Activated naive CD4-positive, alpha-beta T cell treated with anti-CD3 and anti-CD28 coated beads for 36 hours (primary cell): Measurements from ENCODE around the gene THYN1. TPM values are rescaled to one million over a fixed set of nuclear protein-coding genes. Genes with fewer than 3 reads are reported as not detected.
"Not testable (repeated sequence)": the region's sequence is repeated elsewhere in the genome, so short reads cannot be mapped to it uniquely, and the experiment has no call there.

Experiments
- CTCF ChIA-PET: fragments of 350-600 bp; sonication (Branson Sonifier 250); formaldehyde crosslinking; loops from one replicate; lab custom pipeline; 2021; ENCODE audit warnings: antibody characterized with exemption; lab: Charles Lee
- DNase-seq: peaks from one replicate; pipeline ENCODE4 v3.0.0-alpha.2; 2020
- H3K27ac Mint-ChIP-seq: one replicate; pipeline ENCODE4 v1.8.0; 2021; ENCODE audit warnings: mild to moderate bottlenecking, mixed read lengths
- H3K27me3 Mint-ChIP-seq: one replicate; pipeline ENCODE4 v1.8.0; 2021; ENCODE audit warnings: low read depth, mixed read lengths
- H3K36me3 Mint-ChIP-seq: one replicate; pipeline ENCODE4 v1.8.0; 2021; ENCODE audit warnings: low read depth, mixed read lengths
- H3K4me1 Mint-ChIP-seq: one replicate; pipeline ENCODE4 v1.8.0; 2021; ENCODE audit warnings: low read depth, mixed read lengths
- H3K4me3 Mint-ChIP-seq: one replicate; pipeline ENCODE4 v1.8.0; 2021; ENCODE audit warnings: mild to moderate bottlenecking, moderate library complexity, mixed read lengths
- H3K9me3 Mint-ChIP-seq: one replicate; pipeline ENCODE4 v1.8.0; 2021; ENCODE audit warnings: mixed read lengths
- intact Hi-C: fragments of 100-400 bp; cut with micrococcal nuclease; formaldehyde crosslinking; loops from one replicate; pipeline ENCODE4 v1.15.1; 2023
- total RNA-seq, 2 experiments: library from RNA; stranded (reverse); gene quantifications; one replicate each; pipeline ENCODE4 v1.2.3, GENCODE V29; 2021

Gene THYN1
- total RNA-seq, 2 experiments from 2014 or later: 85.6 to 92.6 TPM

DNA sequence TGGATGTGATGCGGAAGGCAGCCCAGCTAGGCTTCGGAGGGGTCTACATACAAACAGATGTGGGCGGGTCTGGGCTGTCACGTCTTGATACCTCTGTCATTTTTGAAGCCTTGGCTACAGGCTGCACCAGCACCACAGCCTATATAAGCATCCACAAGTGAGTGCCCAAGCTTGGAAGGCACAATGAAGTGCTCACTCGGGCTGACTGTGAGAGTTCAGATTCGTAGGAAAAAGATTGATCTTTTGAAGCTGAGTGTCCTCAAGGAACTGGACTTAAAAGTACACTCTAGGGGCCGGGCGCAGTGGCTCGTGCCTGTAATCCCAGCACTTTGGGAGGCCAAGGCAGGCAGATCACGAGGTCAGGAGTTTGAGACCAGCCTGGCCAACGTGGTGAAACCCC, 3.9 kb upstream of the THYN1 start:
- intact Hi-C loops: no loop called here
- H3K4me3 Mint-ChIP-seq: no peak overlapping the region
- no peaks in the 10 kb centered on the region for H3K27me3 Mint-ChIP-seq
- peaks cover 11% of the 10 kb centered on the region for H3K36me3 Mint-ChIP-seq
- CTCF ChIA-PET: interaction anchor here (1.0 kb wide), 1 partner anchor 13 kb away, joined by 3 read pairs; no protein-coding TSS in a partner anchor
- H3K4me1 Mint-ChIP-seq: peaks cover 18% of the 10 kb centered on the region
- no peak for DNase-seq
- H3K27ac Mint-ChIP-seq: no peak overlapping the region
- no peaks in the 10 kb centered on the region for H3K9me3 Mint-ChIP-seq

- DNase-seq, H3K9me3 Mint-ChIP-seq, H3K4me3 Mint-ChIP-seq, intact Hi-C loops, H3K36me3 Mint-ChIP-seq, H3K27ac Mint-ChIP-seq, H3K27me3 Mint-ChIP-seq: not testable (repeated sequence)
- peaks cover 26% of the 10 kb centered on the region for H3K4me1 Mint-ChIP-seq
- CTCF ChIA-PET: interaction anchor here (0.6 to 1.2 kb wide), 6 partner anchors 15 to 471 kb away, joined by 3 to 6 read pairs (median 3); partner anchors contain the start of gene GLB1L3
These were observed 2.0 kb upstream of the THYN1 start for GRCh38 chr11:134255184-134255561.

- peak overlapping the region; percentile 90 for H3K4me3 Mint-ChIP-seq
These were observed 1.5 kb upstream of the THYN1 start for GRCh38 chr11:134254433-134255183.

GRCh38 chr11:134252346-134253187, 585 bp downstream of the THYN1 start:
- H3K27ac Mint-ChIP-seq: peak overlapping the region; percentile 54
- intact Hi-C loops: loop anchor here (1.0 to 5.0 kb wide), 5 partner anchors 23 to 324 kb away; partner anchors contain the start of genes GLB1L2 and VPS26B
- peaks cover 26% of the 10 kb centered on the region for H3K4me1 Mint-ChIP-seq
- CTCF ChIA-PET: interaction anchor here (0.9 to 5.6 kb wide), 4 partner anchors 9 to 80 kb away, joined by 3 to 25 read pairs (median 5); partner anchors contain the start of gene GLB1L3
- DNase-seq: peak; percentile 53
- no peaks in the 10 kb centered on the region for H3K9me3 Mint-ChIP-seq
- no peaks in the 10 kb centered on the region for H3K27me3 Mint-ChIP-seq
- peaks cover 4% of the 10 kb centered on the region for H3K36me3 Mint-ChIP-seq
- H3K4me3 Mint-ChIP-seq: peak overlapping the region; percentile 90

More at GRCh38 chr11:134254433-134255183, 1.5 kb upstream of the THYN1 start:
- no peaks in the 10 kb centered on the region for H3K27me3 Mint-ChIP-seq
- CTCF ChIA-PET: interaction anchor here (0.6 to 1.3 kb wide), 8 partner anchors 16 to 471 kb away, joined by 3 to 6 read pairs (median 3); partner anchors contain the start of gene GLB1L3
- no peak for DNase-seq
- no peak overlapping the region for H3K27ac Mint-ChIP-seq
- peaks cover 8% of the 10 kb centered on the region for H3K36me3 Mint-ChIP-seq
- peaks cover 26% of the 10 kb centered on the region for H3K4me1 Mint-ChIP-seq
- H3K9me3 Mint-ChIP-seq: no peaks in the 10 kb centered on the region
- intact Hi-C loops: loop anchor here (5.0 kb wide), 1 partner anchor 307 kb away; no protein-coding TSS in a partner anchor

DNA sequence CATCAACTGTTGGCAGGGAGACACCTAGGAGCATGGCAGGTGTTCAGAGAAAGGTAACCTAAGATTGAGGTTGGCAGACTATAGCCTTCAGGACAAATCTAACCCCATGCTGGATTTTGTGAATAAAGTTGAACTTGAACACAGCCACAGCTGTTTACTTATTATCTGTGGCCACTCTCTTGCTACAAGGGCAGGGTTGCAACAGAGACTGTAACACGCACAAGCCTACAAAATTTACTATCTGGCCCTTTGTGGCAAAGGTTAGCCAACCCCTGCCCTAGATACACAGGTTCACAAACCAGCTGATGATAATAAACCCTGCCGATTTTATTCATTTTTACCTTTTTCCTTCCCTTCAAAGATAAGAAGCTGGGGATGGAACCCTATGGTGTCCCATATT, 2.5 kb downstream of the THYN1 start:
- no peak overlapping the region for H3K4me3 Mint-ChIP-seq
- H3K27me3 Mint-ChIP-seq: no peaks in the 10 kb centered on the region
- peaks cover 26% of the 10 kb centered on the region for H3K4me1 Mint-ChIP-seq
- intact Hi-C loops: loop anchor here (5.0 kb wide), 1 partner anchor 303 kb away; no protein-coding TSS in a partner anchor
- no peak for DNase-seq
- no peak overlapping the region for H3K27ac Mint-ChIP-seq
- H3K36me3 Mint-ChIP-seq: peaks cover 11% of the 10 kb centered on the region
- CTCF ChIA-PET: interaction anchor here (0.6 to 5.6 kb wide), 4 partner anchors 11 to 89 kb away, joined by 3 to 25 read pairs (median 4); no protein-coding TSS in a partner anchor
- H3K9me3 Mint-ChIP-seq: no peaks in the 10 kb centered on the region

GRCh38 chr11:134250246-134250645, 2.9 kb downstream of the THYN1 start:
- intact Hi-C loops: loop anchor here (5.0 kb wide), 1 partner anchor 303 kb away; no protein-coding TSS in a partner anchor
- Mint-ChIP-seq H3K27me3 (no peaks in the 10 kb centered on the region), H3K36me3 (peaks cover 11% of the 10 kb centered on the region), H3K4me3 (no peak overlapping the region), H3K27ac (no peak overlapping the region), H3K9me3 (no peaks in the 10 kb centered on the region), H3K4me1 (peaks cover 22% of the 10 kb centered on the region)
- DNase-seq: no peak
- CTCF ChIA-PET: interaction anchor here (0.9 to 5.6 kb wide), 3 partner anchors 12 to 23 kb away, joined by 3 to 25 read pairs (median 5); no protein-coding TSS in a partner anchor

- no peaks in the 10 kb centered on the region for H3K27me3 Mint-ChIP-seq
- peak overlapping the region; percentile 33 for H3K27ac Mint-ChIP-seq
- intact Hi-C loops: no loop called here
- CTCF ChIA-PET: interaction anchor here (0.7 to 5.6 kb wide), 5 partner anchors 13 to 42 kb away, joined by 3 to 25 read pairs (median 4); partner anchors contain the start of gene GLB1L3
- DNase-seq: no peak
- peaks cover 15% of the 10 kb centered on the region for H3K4me1 Mint-ChIP-seq
- no peaks in the 10 kb centered on the region for H3K9me3 Mint-ChIP-seq
- peaks cover 18% of the 10 kb centered on the region for H3K36me3 Mint-ChIP-seq
- H3K4me3 Mint-ChIP-seq: no peak overlapping the region
These were observed 4.2 kb downstream of the THYN1 start for GRCh38 chr11:134248910-134249480.

DNA sequence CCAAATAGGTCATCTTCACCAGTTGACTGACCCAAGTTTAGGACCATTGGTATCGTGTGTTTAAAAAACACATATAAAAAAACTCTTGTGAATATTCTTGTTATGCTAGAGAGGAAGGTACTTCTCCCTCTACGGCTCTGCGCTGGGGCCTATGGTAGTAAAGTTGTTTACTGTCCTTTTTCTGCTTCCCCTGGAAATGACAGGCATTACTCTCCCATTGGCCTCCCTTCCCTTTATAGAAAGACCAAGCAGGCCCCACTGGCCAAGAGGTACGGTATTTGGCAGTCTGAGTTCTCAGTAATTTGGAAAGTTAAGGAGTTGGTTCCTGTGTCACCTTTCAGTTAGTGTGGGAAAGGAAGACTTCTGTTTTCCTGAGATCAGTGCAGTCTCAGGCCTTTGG, 6.5 kb downstream of the THYN1 start:
- no peak for DNase-seq
- Mint-ChIP-seq H3K36me3 (peaks cover 20% of the 10 kb centered on the region), H3K4me3 (no peak overlapping the region), H3K27me3 (no peaks in the 10 kb centered on the region), H3K4me1 (peaks cover 6% of the 10 kb centered on the region), H3K9me3 (no peaks in the 10 kb centered on the region), H3K27ac (no peak overlapping the region)
- CTCF ChIA-PET: no interaction called here
- intact Hi-C loops: no loop called here

DNA sequence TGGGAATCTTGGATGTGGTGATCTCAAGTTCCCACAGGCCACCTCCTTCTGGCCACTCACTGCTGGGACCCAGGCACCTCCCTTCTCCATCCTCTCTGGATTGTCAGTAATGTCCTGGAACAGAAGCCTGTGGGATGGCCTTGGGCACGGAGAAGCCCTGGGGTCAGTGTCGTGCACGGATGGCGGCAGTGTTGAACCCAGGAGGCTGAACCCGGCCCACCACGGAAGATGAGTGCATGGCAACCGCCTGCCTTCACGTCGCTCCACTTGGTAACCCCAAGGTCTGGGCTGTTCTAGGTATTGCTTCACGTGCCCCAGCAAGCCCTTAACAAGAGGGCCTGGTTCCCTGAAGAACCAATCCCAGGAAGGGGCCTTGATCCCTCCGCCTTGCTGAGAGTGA, 7.1 kb downstream of the THYN1 start:
- Mint-ChIP-seq H3K27ac (no peak overlapping the region), H3K36me3 (peaks cover 20% of the 10 kb centered on the region), H3K4me3 (no peak overlapping the region), H3K4me1 (peaks cover 3% of the 10 kb centered on the region), H3K27me3 (no peaks in the 10 kb centered on the region), H3K9me3 (no peaks in the 10 kb centered on the region)
- intact Hi-C loops: no loop called here
- CTCF ChIA-PET: no interaction called here
- DNase-seq: no peak

DNA sequence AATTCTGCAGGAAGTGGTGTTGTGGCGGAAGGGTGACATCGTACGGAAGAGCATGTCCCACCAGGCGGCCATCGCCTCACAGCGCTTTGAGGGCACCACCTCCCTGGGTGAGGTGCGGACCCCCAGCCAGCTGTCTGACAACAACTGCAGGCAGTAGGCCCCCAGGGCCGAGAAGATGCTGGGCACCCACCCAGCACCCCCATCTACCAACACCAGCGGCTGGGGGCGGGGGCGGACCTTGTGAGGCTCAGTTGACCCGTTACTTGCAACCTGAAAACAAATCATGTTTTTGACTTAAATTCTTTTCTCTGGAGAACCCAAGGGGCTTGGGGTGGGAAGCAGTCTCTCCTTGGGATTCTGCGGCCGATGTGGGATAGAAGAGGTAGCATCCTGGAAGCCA, 7.7 kb downstream of the THYN1 start:
- CTCF ChIA-PET: no interaction called here
- Mint-ChIP-seq H3K27ac (no peak overlapping the region), H3K4me1 (peaks cover 3% of the 10 kb centered on the region), H3K27me3 (no peaks in the 10 kb centered on the region), H3K36me3 (peaks cover 20% of the 10 kb centered on the region), H3K9me3 (no peaks in the 10 kb centered on the region), H3K4me3 (no peak overlapping the region)
- intact Hi-C loops: no loop called here
- no peak for DNase-seq

DNA sequence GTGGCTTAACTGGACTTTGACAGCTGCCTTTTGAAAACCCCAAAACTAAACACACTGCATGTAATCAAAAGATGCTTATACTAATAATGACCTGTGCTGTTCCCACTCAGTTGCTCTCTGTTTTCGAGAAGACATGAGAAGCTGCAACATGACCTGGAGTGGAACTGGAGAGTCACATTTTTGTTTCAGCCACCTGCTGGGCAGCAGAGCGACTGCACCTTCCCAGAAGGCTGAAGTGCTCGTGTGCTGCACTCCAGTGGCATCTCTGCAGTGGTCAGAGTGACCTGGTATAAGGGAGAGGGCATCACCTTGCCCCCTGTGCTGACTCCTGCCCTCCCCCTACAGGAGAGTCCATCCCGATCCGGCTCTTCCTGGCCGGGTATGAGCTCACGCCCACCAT, 8.6 kb downstream of the THYN1 start:
- H3K36me3 Mint-ChIP-seq: peaks cover 20% of the 10 kb centered on the region
- DNase-seq: no peak
- H3K27ac Mint-ChIP-seq: no peak overlapping the region

More for the DNA sequence above, 8.6 kb downstream of the THYN1 start:
- Mint-ChIP-seq H3K27me3 (no peaks in the 10 kb centered on the region), H3K4me3 (no peak overlapping the region), H3K9me3 (no peaks in the 10 kb centered on the region), H3K4me1 (peaks cover 3% of the 10 kb centered on the region)
- intact Hi-C loops: no loop called here
- CTCF ChIA-PET: interaction anchor here (0.9 to 1.7 kb wide), 5 partner anchors 10 to 65 kb away, joined by 3 to 6 read pairs (median 3); partner anchors contain the start of gene VPS26B
